Mammary epithelial cell (primary cell): ENCODE measurements around the gene FAM180A.

Experiments used
- EZH2 ChIP-seq: IDR thresholded peaks from 2 replicates; pipeline ENCODE4 v1.6.1; 2012; ENCODE audit warnings: low read length, inconsistent platforms, borderline replicate concordance
- TF ChIP-seq, protein P1 (sequence below), 2 donors: IDR thresholded peaks in 1 of 2; conservative IDR thresholded peaks in 1 of 2; 2 replicates each; pipeline ENCODE4 v1.5.1; 2011 to 2012; ENCODE audit warnings: inconsistent platforms in 2 of 2, low read length in 2 of 2, mild to moderate bottlenecking in 2 of 2, control low read depth in 1 of 2, low read depth in 1 of 2; ENCODE audit not compliant: insufficient read depth in 1 of 2; ENCODE audit errors: extremely low read depth in 1 of 2

DNA sequence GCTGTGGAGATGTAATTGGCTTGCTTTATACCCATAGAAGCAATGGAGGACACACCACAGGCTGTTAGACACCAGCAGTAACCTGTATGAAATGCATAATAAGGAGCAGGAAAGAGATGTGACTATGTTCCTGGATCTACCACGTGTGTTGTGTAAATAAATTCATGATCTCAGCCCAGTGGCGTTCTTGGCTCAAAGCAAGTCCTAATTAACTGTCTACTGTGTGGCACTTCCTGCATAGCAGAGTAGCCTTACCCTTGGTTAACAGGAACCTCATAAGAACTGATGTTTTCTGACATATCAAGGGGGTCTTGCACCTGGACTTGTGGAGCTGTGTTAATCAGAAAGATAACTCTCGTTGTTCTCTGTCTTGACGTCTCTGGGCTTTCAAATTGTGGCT, 25.7 kb upstream of the FAM180A start:
- TF ChIP-seq, protein P1, sequence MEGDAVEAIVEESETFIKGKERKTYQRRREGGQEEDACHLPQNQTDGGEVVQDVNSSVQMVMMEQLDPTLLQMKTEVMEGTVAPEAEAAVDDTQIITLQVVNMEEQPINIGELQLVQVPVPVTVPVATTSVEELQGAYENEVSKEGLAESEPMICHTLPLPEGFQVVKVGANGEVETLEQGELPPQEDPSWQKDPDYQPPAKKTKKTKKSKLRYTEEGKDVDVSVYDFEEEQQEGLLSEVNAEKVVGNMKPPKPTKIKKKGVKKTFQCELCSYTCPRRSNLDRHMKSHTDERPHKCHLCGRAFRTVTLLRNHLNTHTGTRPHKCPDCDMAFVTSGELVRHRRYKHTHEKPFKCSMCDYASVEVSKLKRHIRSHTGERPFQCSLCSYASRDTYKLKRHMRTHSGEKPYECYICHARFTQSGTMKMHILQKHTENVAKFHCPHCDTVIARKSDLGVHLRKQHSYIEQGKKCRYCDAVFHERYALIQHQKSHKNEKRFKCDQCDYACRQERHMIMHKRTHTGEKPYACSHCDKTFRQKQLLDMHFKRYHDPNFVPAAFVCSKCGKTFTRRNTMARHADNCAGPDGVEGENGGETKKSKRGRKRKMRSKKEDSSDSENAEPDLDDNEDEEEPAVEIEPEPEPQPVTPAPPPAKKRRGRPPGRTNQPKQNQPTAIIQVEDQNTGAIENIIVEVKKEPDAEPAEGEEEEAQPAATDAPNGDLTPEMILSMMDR (conservative IDR thresholded peaks at IDR 0.05 in 1 of 2, IDR thresholded peaks at IDR 0.05 in 1 of 2; ENCODE audit: extremely low read depth in 1 of 2, insufficient read depth in 1 of 2, low read depth in 1 of 2, low read length in 2 of 2): no peak
- TF ChIP-seq EZH2: no peak
